Measurements from ENCODE around the gene FZD2.
"Not testable (repeated sequence)": the region's sequence is repeated elsewhere in the genome, so short reads cannot be mapped to it uniquely, and the experiment has no call there.

DNA sequence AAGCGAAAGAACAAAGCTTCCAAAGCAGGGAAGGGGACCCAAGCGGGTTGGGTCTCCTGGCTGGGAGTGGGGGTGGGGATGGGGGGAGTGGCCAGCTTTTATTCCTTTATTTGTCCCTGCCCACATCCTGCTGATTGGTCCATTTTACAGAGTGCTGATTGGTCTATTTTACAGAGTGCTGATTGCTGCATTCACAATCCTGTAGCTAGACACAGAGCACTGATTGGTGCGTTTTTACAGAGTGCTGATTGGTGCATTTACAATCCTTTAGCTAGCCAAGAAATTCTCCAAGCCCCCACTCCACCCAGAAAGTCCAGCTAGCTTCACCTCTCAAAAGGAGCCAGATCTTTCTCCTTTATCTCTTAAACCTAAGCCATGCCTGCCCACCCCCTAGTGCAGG lies 19.4 kb upstream of the FZD2 start:
- not testable (repeated sequence) for TF ChIP-seq EZH2 (IDR thresholded peaks at IDR 0.05)
- TF ChIP-seq, protein P1, sequence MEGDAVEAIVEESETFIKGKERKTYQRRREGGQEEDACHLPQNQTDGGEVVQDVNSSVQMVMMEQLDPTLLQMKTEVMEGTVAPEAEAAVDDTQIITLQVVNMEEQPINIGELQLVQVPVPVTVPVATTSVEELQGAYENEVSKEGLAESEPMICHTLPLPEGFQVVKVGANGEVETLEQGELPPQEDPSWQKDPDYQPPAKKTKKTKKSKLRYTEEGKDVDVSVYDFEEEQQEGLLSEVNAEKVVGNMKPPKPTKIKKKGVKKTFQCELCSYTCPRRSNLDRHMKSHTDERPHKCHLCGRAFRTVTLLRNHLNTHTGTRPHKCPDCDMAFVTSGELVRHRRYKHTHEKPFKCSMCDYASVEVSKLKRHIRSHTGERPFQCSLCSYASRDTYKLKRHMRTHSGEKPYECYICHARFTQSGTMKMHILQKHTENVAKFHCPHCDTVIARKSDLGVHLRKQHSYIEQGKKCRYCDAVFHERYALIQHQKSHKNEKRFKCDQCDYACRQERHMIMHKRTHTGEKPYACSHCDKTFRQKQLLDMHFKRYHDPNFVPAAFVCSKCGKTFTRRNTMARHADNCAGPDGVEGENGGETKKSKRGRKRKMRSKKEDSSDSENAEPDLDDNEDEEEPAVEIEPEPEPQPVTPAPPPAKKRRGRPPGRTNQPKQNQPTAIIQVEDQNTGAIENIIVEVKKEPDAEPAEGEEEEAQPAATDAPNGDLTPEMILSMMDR (IDR thresholded peaks at IDR 0.05) = not testable (repeated sequence)
